IPS DF 19.7 (cell line): ENCODE data around the gene PLD3.
"Not testable (repeated sequence)": the region's sequence is repeated elsewhere in the genome, so short reads cannot be mapped to it uniquely, and the experiment has no call there.

ENCODE experiments used
- DNase-seq: peaks from one replicate; pipeline ENCODE4 v3.0.0-alpha.2; 2013; ENCODE audit warnings: low read depth, low spot score

The PLD3 gene

GRCh38 chr19:40389404-40390083 lies 41.0 kb downstream of the PLD3 start:
- no peak for DNase-seq

DNA sequence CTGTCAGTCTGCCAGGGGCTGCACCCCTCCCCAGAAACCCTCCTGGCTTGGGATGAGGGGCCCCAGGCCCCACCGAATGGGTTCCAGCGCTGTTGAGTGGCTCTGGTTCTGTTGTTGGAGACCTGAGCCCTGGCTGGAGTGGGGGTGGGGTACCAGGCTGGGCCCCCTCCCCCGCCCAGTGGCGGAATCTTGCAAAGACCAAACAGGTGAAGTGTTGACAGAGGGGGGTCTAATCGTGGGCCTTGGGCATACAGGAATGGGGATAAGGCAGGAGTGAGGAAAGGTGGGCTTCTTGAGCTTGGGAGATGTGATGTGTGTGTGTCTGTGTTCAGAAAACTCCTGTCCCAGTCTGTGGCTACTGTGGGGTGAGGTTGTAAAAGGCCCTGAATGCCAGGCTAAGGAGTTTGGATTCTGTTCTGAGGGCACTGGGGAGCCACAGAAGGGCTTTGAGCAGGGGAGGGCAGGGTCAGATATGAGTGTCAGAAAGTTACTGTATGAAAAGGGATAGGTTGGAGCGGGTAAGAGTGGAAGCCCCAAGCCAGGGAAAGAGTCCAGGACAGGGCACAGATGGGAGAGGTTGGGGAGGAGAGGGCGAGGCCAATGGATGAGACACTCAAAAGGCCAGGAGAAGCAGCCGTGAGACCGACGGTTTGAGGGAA lies 41.7 kb downstream of the PLD3 start, which contains the start of gene HIPK4:
HIPK4 (minus strand) TSS at position 98 of the 659 bp plus-strand sequence. CDS start 279 bp downstream, outside the sequence.
- no peak for DNase-seq

- no peak for DNase-seq
Observed at GRCh38 chr19:40392123-40392522, 43.6 kb downstream of the PLD3 start.

GRCh38 chr19:40392894-40393517 lies 44.5 kb downstream of the PLD3 start:
- no peak for DNase-seq

DNA sequence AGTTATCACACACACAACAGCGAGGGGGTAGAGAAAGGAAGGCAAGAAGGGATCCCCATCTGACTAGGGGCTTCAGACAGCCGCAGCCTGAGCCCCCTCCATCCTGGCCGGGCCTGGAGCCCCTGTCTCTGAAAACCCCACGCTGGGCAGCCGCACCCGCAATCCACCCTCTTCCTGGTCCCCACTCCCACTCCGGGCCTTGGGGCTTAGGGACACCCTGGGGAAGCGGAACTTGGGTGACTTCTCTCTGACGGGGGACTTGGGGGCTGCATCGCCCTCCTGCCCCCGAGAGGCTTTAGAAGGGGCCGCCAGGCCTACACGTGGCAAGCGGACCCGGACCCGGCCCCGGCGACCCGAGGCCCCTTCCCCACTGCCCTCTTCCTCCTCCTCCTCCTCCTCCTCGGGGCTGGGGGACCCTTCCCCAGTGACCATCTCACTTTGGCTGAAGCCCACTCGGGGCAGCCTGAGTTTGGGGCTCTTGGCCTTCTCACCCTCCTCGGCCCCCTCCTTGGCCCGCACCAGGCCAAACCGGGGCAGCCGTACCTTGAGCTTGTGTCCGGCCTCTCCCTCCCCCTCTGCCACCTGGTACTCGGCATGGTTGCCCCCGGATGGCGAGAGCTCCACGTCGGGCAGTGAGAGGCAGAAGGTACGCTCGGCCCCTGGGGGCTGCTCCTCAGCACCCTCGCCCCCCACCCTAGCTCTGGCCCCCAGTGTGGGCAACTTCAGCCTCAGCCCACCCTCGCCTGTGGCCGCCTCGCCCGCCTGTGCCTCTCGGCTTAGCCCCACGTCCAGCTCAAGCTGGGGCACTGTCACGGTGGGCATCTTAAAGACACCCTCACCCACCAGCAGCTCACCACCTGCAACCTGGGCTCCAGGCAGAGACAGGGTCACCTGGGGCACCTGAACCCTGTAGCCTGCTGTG lies 45.7 kb downstream of the PLD3 start:
- DNase-seq, result no peak

- no peak for DNase-seq
Observed at GRCh38 chr19:40394816-40395210, 46.3 kb downstream of the PLD3 start.

GRCh38 chr19:40395956-40396355 lies 47.5 kb downstream of the PLD3 start:
- no peak for DNase-seq

- DNase-seq, result no peak
Observed at GRCh38 chr19:40396886-40397567, 48.5 kb downstream of the PLD3 start.

- DNase-seq, result no peak
Observed at GRCh38 chr19:40397568-40397906, 49.0 kb downstream of the PLD3 start.

DNA sequence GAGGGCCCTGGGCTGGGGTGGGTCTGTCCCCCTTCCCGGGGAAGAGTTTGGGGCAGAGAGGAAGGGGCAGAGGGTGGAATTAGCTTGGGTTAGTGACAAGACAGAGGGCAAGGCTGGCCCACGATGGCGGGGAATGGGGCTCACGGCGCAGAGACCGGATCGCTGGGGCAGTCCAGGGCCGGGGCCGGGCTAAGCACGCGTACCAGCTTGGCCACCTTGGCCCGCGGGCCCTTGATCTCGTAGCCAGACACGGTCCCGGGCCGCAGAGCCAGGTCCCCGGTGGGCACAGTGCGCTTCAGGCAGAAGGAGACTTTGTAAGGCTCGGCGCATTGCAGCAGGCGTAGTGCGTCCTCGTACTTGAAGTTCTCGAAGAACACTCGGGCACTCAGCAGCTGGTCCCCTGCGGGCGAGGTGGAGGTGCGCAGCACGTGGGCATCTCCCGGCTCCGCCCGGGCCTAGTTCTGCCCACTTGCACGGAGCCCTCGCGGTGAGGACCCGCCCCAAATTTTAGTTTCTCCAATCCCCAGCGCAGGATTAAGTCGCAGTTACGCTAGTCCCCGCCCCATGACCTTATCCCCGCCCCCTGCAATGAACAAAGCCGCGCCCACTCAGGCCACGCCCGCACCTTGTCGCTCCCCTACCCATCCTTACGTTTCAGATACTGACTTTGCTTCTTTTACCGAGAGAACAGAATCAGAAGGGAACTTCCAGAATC lies 50.1 kb downstream of the PLD3 start:
- peak; percentile 67 for DNase-seq

DNA sequence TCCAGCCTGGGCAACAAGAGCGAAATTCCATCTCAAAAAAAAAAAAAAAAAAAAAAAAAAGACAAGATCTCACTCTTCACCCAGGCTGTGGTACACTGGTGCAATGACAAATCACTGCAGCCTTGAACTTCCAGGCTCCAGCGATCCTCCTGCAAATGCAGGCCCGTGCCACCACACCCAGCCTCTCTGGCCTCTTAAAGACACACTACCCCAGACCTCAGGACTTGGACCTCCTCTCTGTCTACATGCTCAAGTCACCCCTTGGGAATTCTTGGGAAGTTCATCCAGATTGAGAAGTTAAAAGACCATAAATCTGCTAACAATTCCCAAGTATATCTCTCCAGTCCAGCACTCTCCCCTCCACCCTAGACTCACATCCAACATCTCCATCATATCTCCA lies 52.1 kb downstream of the PLD3 start:
- DNase-seq, result no peak

DNA sequence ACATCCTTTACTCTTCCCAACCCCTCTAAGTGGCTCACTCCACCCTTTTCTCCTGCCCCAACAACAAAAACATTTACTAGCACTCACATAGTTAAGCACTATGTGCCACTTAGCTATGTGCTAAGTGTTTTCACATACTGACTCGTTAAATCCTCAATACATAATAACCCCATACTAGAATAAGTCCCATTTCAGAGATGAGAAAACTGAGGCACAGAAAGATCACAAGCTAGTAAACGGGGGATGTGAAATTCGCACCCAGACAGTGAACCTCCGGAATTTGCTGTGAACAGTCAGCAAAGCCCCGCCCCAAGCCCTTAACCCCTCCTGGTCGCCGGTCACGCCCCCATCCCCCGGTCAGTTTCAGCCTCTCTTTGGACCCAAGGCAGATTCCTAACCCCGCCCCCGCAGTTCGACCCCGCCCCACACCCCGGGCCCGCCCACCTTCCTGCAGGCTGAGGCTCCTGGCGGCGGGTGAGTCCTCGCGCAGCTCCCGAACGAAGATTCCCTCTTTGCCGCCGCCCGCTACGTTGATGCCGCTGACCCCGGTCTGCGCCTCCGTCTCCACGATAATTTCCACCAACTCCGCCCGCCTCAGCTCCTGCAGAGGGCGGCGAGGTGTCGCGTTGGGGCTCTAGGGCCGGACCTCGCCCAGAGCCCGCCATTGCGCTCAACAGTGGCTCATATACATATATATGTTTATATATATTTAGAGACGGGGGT lies 54.9 kb downstream of the PLD3 start:
- DNase-seq, result no peak

DNA sequence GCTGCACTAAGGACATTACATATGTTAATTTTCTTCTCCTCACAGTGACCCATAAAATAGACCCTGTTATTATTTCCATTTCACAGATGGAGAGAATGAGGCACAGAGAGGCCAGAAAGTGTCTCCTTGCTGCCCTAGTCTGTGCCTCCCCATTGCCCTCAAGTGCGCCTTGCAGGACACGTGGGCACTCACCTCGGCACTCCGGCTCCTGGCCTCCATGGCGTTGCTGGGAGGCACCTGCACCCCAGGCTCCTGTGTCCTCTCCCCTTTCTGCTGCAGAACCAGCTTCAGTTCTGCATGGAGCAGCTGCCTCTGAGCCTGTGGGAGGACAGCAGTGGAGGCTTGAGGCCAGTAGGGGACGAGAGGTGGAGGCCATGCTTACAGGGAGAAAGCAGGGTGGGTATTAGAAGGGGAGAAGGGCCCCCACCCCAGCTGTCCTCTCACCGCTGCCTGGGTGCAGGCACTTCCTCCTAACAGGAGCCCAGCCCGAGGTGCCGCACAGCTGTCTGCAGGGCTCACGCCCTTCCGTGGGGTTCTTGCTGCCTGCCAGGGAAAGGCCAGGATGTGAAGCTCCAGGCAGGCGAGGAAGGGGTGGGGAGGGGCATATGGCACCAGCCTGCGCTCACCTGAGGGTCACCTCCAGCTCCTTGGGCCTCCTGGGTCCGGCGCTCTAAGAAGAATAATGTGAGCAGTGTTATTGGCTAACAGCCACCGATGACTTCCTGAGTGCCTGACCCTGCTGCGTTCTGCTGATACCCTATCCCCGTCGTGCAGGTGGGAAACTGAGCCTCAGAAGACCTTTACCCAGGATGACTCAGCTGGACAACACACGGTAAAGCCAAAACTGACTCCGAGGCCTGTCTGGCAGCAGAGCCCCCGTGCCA lies 59.5 kb downstream of the PLD3 start:
- no peak for DNase-seq

GRCh38 chr19:40408598-40408925 lies 60.1 kb downstream of the PLD3 start:
- not testable (repeated sequence) for DNase-seq

- no peak for DNase-seq
Observed at GRCh38 chr19:40410030-40410389, 61.5 kb downstream of the PLD3 start.

GRCh38 chr19:40411125-40411842 lies 62.8 kb downstream of the PLD3 start:
- DNase-seq, result no peak

DNA sequence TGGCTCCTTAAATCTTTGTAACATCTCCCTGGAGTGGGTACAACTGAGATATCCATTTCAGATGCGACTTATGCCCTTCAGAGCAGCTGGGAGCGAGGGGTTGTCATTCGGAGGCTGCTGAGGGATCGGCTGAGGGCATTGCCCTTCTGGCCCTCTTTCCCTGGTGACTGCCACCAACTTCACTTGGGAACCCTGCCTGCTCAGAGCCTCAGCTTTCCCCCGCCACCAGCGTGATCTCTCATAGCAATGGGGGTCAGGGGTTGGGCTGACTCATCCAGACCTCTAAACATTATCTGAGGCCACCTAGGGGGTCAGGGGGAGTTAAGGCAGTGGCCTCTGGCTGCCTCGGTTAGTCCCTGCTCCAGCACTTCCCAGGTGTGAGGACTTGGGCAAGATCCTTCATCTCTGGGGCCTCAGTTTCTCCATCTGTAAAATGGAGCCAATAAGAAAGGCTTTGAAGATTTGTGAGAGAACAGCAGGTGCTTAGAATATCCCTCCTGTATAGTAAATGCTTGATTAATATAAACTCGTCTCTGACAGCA lies 63.5 kb downstream of the PLD3 start:
- DNase-seq, result no peak

- no peak for DNase-seq
Observed at GRCh38 chr19:40412866-40413265, 64.4 kb downstream of the PLD3 start.
